ENCODE data around the gene POTEJ.
"Not testable (repeated sequence)": the region's sequence is repeated elsewhere in the genome, so short reads cannot be mapped to it uniquely, and the experiment has no call there.

POTEJ gene

GRCh38 chr2:130601648-130602302, 9.5 kb upstream of the POTEJ start:
- not testable (repeated sequence) for DNase-seq (ENCODE audit: low read depth in 2 of 2)

GRCh38 chr2:130608276-130609001, 2.8 kb upstream of the POTEJ start:
- not testable (repeated sequence) for DNase-seq (ENCODE audit: low read depth in 2 of 2)

- DNase-seq (ENCODE audit: low read depth in 2 of 2) = not testable (repeated sequence)
Observed at GRCh38 chr2:130609002-130609920, 2.0 kb upstream of the POTEJ start.

GRCh38 chr2:130610486-130610885, 754 bp upstream of the POTEJ start:
- DNase-seq (ENCODE audit: low read depth in 2 of 2) = not testable (repeated sequence)

- not testable (repeated sequence) for DNase-seq (ENCODE audit: low read depth in 2 of 2)
Observed at GRCh38 chr2:130628784-130629475, 17.7 kb downstream of the POTEJ start.

GRCh38 chr2:130638973-130639372, 27.7 kb downstream of the POTEJ start:
- not testable (repeated sequence) for DNase-seq (ENCODE audit: low read depth in 2 of 2)

- DNase-seq (ENCODE audit: low read depth in 2 of 2) = not testable (repeated sequence)
Observed at GRCh38 chr2:130641688-130642087, 30.4 kb downstream of the POTEJ start.

- DNase-seq (ENCODE audit: low read depth in 2 of 2) = not testable (repeated sequence)
Observed at GRCh38 chr2:130649285-130649684, 38.0 kb downstream of the POTEJ start.

- not testable (repeated sequence) for DNase-seq (ENCODE audit: low read depth in 2 of 2)
Observed at GRCh38 chr2:130664506-130664905, 53.3 kb downstream of the POTEJ start.

- not testable (repeated sequence) for DNase-seq (ENCODE audit: low read depth in 2 of 2)
Observed at GRCh38 chr2:130665596-130665995, 54.4 kb downstream of the POTEJ start.

- DNase-seq (ENCODE audit: low read depth in 2 of 2) = not testable (repeated sequence)
Observed at GRCh38 chr2:130667516-130667915, 56.3 kb downstream of the POTEJ start.

GRCh38 chr2:130670026-130670745, 58.9 kb downstream of the POTEJ start:
- DNase-seq (ENCODE audit: low read depth in 2 of 2) = not testable (repeated sequence)

- DNase-seq (ENCODE audit: low read depth in 2 of 2) = not testable (repeated sequence)
Observed at GRCh38 chr2:130692041-130692770, 81.0 kb downstream of the POTEJ start.

GRCh38 chr2:130693474-130693873, 82.2 kb downstream of the POTEJ start:
- not testable (repeated sequence) for DNase-seq (ENCODE audit: low read depth in 2 of 2)

GRCh38 chr2:130703250-130703649, 92.0 kb downstream of the POTEJ start:
- not testable (repeated sequence) for DNase-seq (ENCODE audit: low read depth in 2 of 2)

All from fibroblast of skin of left biceps (primary cell).